GM23338 (cell line): ENCODE results near the gene RAP1GAP. TPM values are rescaled to one million over a fixed set of nuclear protein-coding genes. Genes with fewer than 3 reads are reported as not detected.

Source experiments
- ATAC-seq: fragments of 200-7000 bp; cut with Tn5 transposase; 3 replicates; pipeline ENCODE4 v1.9.1; 2020
- DNase-seq: peaks from one replicate; pipeline ENCODE4 v3.0.0-alpha.2; 2015; ENCODE audit warnings: low spot score
- H2AFZ ChIP-seq: fragments of 200-600 bp; sonication (generic); 2 replicates; pipeline ENCODE4 v1.8.0; 2016; ENCODE audit warnings: antibody characterized with exemption, mild to moderate bottlenecking, moderate library complexity
- H3F3A ChIP-seq: fragments of 200-600 bp; sonication (generic); replicated peaks from 2 replicates; pipeline ENCODE4 v1.8.0; 2017; ENCODE audit warnings: antibody characterized with exemption, mixed run types, low read depth
- H3K27ac ChIP-seq: fragments of 200-600 bp; sonication (generic); 2 replicates; pipeline ENCODE4 v1.6.1; 2016; ENCODE audit warnings: low read depth
- H3K27me3 ChIP-seq: fragments of 200-600 bp; sonication (generic); 2 replicates; pipeline ENCODE4 v1.8.0; 2016; ENCODE audit warnings: mild to moderate bottlenecking, mixed run types, moderate library complexity; ENCODE audit not compliant: insufficient read depth
- H3K36me3 ChIP-seq: fragments of 200-600 bp; sonication (generic); 2 replicates; pipeline ENCODE4 v1.8.0; 2016; ENCODE audit warnings: mild to moderate bottlenecking; ENCODE audit not compliant: insufficient read depth
- H3K4me1 ChIP-seq: fragments of 200-600 bp; sonication (generic); 2 replicates; pipeline ENCODE4 v1.8.0; 2016; ENCODE audit warnings: mild to moderate bottlenecking, moderate library complexity; ENCODE audit not compliant: insufficient read depth
- H3K4me2 ChIP-seq: fragments of 200-600 bp; sonication (generic); 2 replicates; pipeline ENCODE4 v1.7.1; 2017; ENCODE audit warnings: mixed run types
- H3K4me3 ChIP-seq: fragments of 200-600 bp; sonication (generic); 2 replicates; pipeline ENCODE4 v1.6.1; 2016; ENCODE audit warnings: mixed run types
- H3K79me2 ChIP-seq: fragments of 200-600 bp; sonication (generic); replicated peaks from 2 replicates; pipeline ENCODE4 v1.8.0; 2017; ENCODE audit warnings: mild to moderate bottlenecking; ENCODE audit not compliant: insufficient read depth
- H3K9me2 ChIP-seq: fragments of 200-600 bp; sonication (generic); 2 replicates; pipeline ENCODE4 v1.8.0; 2017; ENCODE audit not compliant: insufficient read depth
- H4K20me1 ChIP-seq: fragments of 200-600 bp; sonication (generic); replicated peaks from 2 replicates; pipeline ENCODE4 v1.8.0; 2017; ENCODE audit warnings: mild to moderate bottlenecking; ENCODE audit not compliant: insufficient read depth
- H3K27ac Mint-ChIP-seq: 2 replicates; pipeline ENCODE4 v1.8.0; 2020; ENCODE audit warnings: inconsistent platforms, mild to moderate bottlenecking, moderate library complexity, mixed read lengths
- H3K27me3 Mint-ChIP-seq: 3 replicates; pipeline ENCODE4 v1.8.0; 2022; ENCODE audit warnings: low read depth, mild to moderate bottlenecking, moderate library complexity, mixed read lengths, inconsistent platforms; ENCODE audit not compliant: insufficient read depth, poor library complexity
- H3K36me3 Mint-ChIP-seq: 3 replicates; pipeline ENCODE4 v1.8.0; 2021; ENCODE audit warnings: low read depth, mild to moderate bottlenecking, inconsistent platforms, moderate library complexity, mixed read lengths
- H3K4me1 Mint-ChIP-seq: 3 replicates; pipeline ENCODE4 v1.8.0; 2020; ENCODE audit warnings: mild to moderate bottlenecking, inconsistent platforms, mixed read lengths
- H3K4me3 Mint-ChIP-seq: 3 replicates; pipeline ENCODE4 v1.8.0; 2021; ENCODE audit warnings: moderate library complexity, mild to moderate bottlenecking, inconsistent platforms, mixed read lengths
- H3K9me3 Mint-ChIP-seq: 3 replicates; pipeline ENCODE4 v1.8.0; 2020; ENCODE audit warnings: moderate library complexity, mild to moderate bottlenecking, inconsistent platforms, mixed read lengths
- CREB1 ChIP-seq: fragments of 250-450 bp; sonication (Bioruptor Pico); IDR thresholded peaks from 2 replicates; pipeline ENCODE4 v1.5.0; 2020; ENCODE audit warnings: low read depth, mild to moderate bottlenecking, moderate library complexity
- ETS1 ChIP-seq: IDR thresholded peaks from 2 replicates; pipeline ENCODE4 v1.6.1; 2016; ENCODE audit warnings: antibody characterized with exemption
- JUNB ChIP-seq: IDR thresholded peaks from one replicate; pipeline ENCODE4 v1.6.1; 2016; ENCODE audit warnings: antibody characterized with exemption; ENCODE audit not compliant: unreplicated experiment
- NANOG ChIP-seq: IDR thresholded peaks from 2 replicates; pipeline ENCODE4 v1.6.1; 2016; ENCODE audit warnings: antibody characterized with exemption, borderline replicate concordance
- POLR2AphosphoS5 ChIP-seq: IDR thresholded peaks from 2 replicates; pipeline ENCODE4 v1.6.1; 2016; ENCODE audit warnings: antibody characterized with exemption, low read depth
- REST ChIP-seq: IDR thresholded peaks from one replicate; pipeline ENCODE4 v1.6.1; 2018; ENCODE audit warnings: antibody characterized with exemption; ENCODE audit not compliant: unreplicated experiment
- STAT1 ChIP-seq: IDR thresholded peaks from one replicate; pipeline ENCODE4 v1.6.1; 2016; ENCODE audit warnings: antibody characterized with exemption; ENCODE audit not compliant: unreplicated experiment
- ZNF462 ChIP-seq: fragments of 250-450 bp; sonication (Bioruptor Pico); IDR thresholded peaks from 2 replicates; pipeline ENCODE4 v1.5.0; 2020; ENCODE audit warnings: mild to moderate bottlenecking, moderate library complexity
- polyA plus RNA-seq: library from polyadenylated mRNA; unstranded; fragments of >200 nt; fragmentation: Nextera tagmentation; extraction: Ambion mirVana; gene quantifications from 2 replicates; pipeline ENCODE4 v1.2.1, GENCODE V29; 2016
- total RNA-seq: library from RNA; depleted of rRNA; stranded (reverse); fragments of >200 nt; shearing (Covaris generic); gene quantifications from 2 replicates; pipeline ENCODE4 v1.2.3, GENCODE V29; 2014

The RAP1GAP gene
- total and polyA plus RNA-seq, 2 experiments from 2014 or later, result 4.3 to 6.6 TPM

GRCh38 chr1:21651214-21652042, 17.7 kb downstream of the RAP1GAP start:
- peak; percentile 83 for DNase-seq
- no peak overlapping the region for H3K27ac ChIP-seq
- no peaks in the 10 kb centered on the region for H3K9me3 Mint-ChIP-seq
- no peaks in the 10 kb centered on the region; the same call in 1 of the 2 replicates for H3K4me1 ChIP-seq
- H3K36me3 ChIP-seq, result no peaks in the 10 kb centered on the region
- no peaks in the 10 kb centered on the region for H3K9me2 ChIP-seq
- peaks cover 12% of the 10 kb centered on the region; the same call in 1 of the 2 replicates for H3K27me3 ChIP-seq
- H3K4me3 ChIP-seq, result peak overlapping the region; percentile 66
- peak; percentile 27 for ATAC-seq
- H4K20me1 ChIP-seq, result no peaks in the 10 kb centered on the region
- peaks cover 15% of the 10 kb centered on the region for H3K4me1 Mint-ChIP-seq
- H3K4me2 ChIP-seq, result peak overlapping the region; percentile 76
- peak overlapping the region; percentile 52; the same call in 1 of the 2 replicates for H2AFZ ChIP-seq
- 0 out of 2 replicates have a peak overlapping the region, but pooled peaks have one; percentile 12 for H3K27ac Mint-ChIP-seq
- H3F3A ChIP-seq, result peaks cover 8% of the 10 kb centered on the region
- no peaks in the 10 kb centered on the region for H3K36me3 Mint-ChIP-seq
- TF ChIP-seq CREB1 (CRISPR knock-in tag) (no peak), POLR2AphosphoS5 (0 out of 2 replicates have a peak, but pooled peaks have one; percentile 10), JUNB (no peak), ZNF462 (no peak)
- peak overlapping the region; percentile 86 for H3K4me3 Mint-ChIP-seq
- no peaks in the 10 kb centered on the region for H3K79me2 ChIP-seq
- H3K27me3 Mint-ChIP-seq, result peaks cover 28% of the 10 kb centered on the region

- Mint-ChIP-seq H3K27ac (no peak overlapping the region), H3K36me3 (no peaks in the 10 kb centered on the region), H3K27me3 (peaks cover 28% of the 10 kb centered on the region), H3K4me3 (peak overlapping the region; percentile 86; the same call in 2 of the 3 replicates), H3K4me1 (peaks cover 15% of the 10 kb centered on the region), H3K9me3 (no peaks in the 10 kb centered on the region)
- Histone ChIP-seq H3K36me3 (no peaks in the 10 kb centered on the region), H3K9me2 (no peaks in the 10 kb centered on the region), H3K27me3 (peaks cover 12% of the 10 kb centered on the region; the same call in 1 of the 2 replicates), H3K4me3 (no peak overlapping the region), H4K20me1 (no peaks in the 10 kb centered on the region), H3K4me2 (no peak overlapping the region), H3K79me2 (no peaks in the 10 kb centered on the region), H3F3A (peaks cover 8% of the 10 kb centered on the region), H3K4me1 (no peaks in the 10 kb centered on the region; the same call in 1 of the 2 replicates), H2AFZ (no peak overlapping the region), H3K27ac (no peak overlapping the region)
- ATAC-seq (no peak), DNase-seq (no peak)
- TF ChIP-seq POLR2AphosphoS5, result no peak
- TF ChIP-seq CREB1 (CRISPR knock-in tag), result no peak
- no peak for TF ChIP-seq REST
- TF ChIP-seq ETS1, result no peak
- TF ChIP-seq NANOG, result no peak
- no peak for TF ChIP-seq STAT1
Measured at GRCh38 chr1:21650400-21650799, 18.8 kb downstream of the RAP1GAP start.
